Activated CD8-positive, alpha-beta T cell treated with anti-CD3 and anti-CD28 coated beads for 36 hours (primary cell): ENCODE measurements around the gene CTTNBP2NL. TPM values are rescaled to one million over a fixed set of nuclear protein-coding genes. Genes with fewer than 3 reads are reported as not detected.

Source experiments
- ATAC-seq: fragments of 200-7000 bp; cut with Tn5 transposase; one replicate; pipeline ENCODE4 v1.10.0; 2021; ENCODE audit warnings: mild to moderate bottlenecking, moderate library complexity
- CTCF ChIA-PET: fragments of 350-600 bp; sonication (Branson Sonifier 250); formaldehyde crosslinking; loops from one replicate; lab custom pipeline; 2021; ENCODE audit warnings: antibody characterized with exemption; lab: Charles Lee
- POLR2A ChIA-PET: fragments of 350-600 bp; sonication (Branson Sonifier 250); formaldehyde crosslinking; loops from one replicate; lab custom pipeline; 2021; ENCODE audit warnings: antibody characterized with exemption; lab: Charles Lee
- DNase-seq: peaks from one replicate; pipeline ENCODE4 v3.0.0-alpha.2; 2020
- H3K27ac Mint-ChIP-seq: one replicate; pipeline ENCODE4 v1.8.0; 2021; ENCODE audit warnings: mild to moderate bottlenecking, mixed read lengths
- H3K27me3 Mint-ChIP-seq: one replicate; pipeline ENCODE4 v1.8.0; 2021; ENCODE audit warnings: mixed read lengths
- H3K36me3 Mint-ChIP-seq: one replicate; pipeline ENCODE4 v1.8.0; 2021; ENCODE audit warnings: low read depth, mixed read lengths
- H3K4me1 Mint-ChIP-seq: one replicate; pipeline ENCODE4 v1.8.0; 2021; ENCODE audit warnings: low read depth, mixed read lengths
- H3K4me3 Mint-ChIP-seq: one replicate; pipeline ENCODE4 v1.8.0; 2021; ENCODE audit warnings: mild to moderate bottlenecking, moderate library complexity, mixed read lengths
- H3K9me3 Mint-ChIP-seq: one replicate; pipeline ENCODE4 v1.8.0; 2021; ENCODE audit warnings: mixed read lengths
- intact Hi-C: fragments of 100-400 bp; cut with micrococcal nuclease; formaldehyde crosslinking; loops from one replicate; pipeline ENCODE4 v1.10.0; 2022
- total RNA-seq, 2 experiments: library from RNA; stranded (reverse); gene quantifications; one replicate each; pipeline ENCODE4 v1.2.3, GENCODE V29; 2021
- TF ChIP-seq, protein P1 (sequence below): fragments of 200-600 bp; IDR thresholded peaks from one replicate; pipeline ENCODE4 v1.8.0; 2022; ENCODE audit warnings: antibody characterized with exemption, mild to moderate bottlenecking

Gene CTTNBP2NL
- total RNA-seq, 2 experiments from 2014 or later, result 1.1 to 1.7 TPM

DNA sequence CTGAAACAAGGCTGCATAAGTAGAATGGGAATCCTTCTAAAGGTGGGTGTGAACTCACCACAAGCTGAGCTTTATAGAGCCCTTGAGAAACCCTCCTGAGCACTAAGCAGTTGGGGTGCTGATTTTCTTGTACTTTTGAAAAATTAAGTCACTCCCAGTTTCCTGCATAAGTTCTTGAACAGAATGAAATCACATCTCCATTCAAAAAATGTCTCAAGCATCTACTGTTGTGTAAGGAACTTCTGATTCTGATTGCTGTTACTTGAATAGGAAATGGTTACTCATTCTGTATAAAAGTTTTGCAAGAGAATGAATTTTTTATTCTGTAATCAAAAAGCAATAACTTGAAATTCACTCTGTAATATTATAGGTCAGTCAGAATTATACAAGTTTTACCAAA, 61.9 kb downstream of the CTTNBP2NL start:
- peaks cover 4% of the 10 kb centered on the region for H3K27me3 Mint-ChIP-seq
- no peak for ATAC-seq
- H3K36me3 Mint-ChIP-seq, result no peaks in the 10 kb centered on the region
- H3K4me1 Mint-ChIP-seq, result no peaks in the 10 kb centered on the region
- intact Hi-C loops, result no loop called here
- DNase-seq, result no peak
- no peaks in the 10 kb centered on the region for H3K9me3 Mint-ChIP-seq
- no peak overlapping the region for H3K27ac Mint-ChIP-seq
- POLR2A ChIA-PET, result no interaction called here
- H3K4me3 Mint-ChIP-seq, result no peak overlapping the region
- TF ChIP-seq, protein P1, sequence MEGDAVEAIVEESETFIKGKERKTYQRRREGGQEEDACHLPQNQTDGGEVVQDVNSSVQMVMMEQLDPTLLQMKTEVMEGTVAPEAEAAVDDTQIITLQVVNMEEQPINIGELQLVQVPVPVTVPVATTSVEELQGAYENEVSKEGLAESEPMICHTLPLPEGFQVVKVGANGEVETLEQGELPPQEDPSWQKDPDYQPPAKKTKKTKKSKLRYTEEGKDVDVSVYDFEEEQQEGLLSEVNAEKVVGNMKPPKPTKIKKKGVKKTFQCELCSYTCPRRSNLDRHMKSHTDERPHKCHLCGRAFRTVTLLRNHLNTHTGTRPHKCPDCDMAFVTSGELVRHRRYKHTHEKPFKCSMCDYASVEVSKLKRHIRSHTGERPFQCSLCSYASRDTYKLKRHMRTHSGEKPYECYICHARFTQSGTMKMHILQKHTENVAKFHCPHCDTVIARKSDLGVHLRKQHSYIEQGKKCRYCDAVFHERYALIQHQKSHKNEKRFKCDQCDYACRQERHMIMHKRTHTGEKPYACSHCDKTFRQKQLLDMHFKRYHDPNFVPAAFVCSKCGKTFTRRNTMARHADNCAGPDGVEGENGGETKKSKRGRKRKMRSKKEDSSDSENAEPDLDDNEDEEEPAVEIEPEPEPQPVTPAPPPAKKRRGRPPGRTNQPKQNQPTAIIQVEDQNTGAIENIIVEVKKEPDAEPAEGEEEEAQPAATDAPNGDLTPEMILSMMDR, result no peak
- CTCF ChIA-PET, result interaction anchor here (0.9 to 2.7 kb wide), 5 partner anchors 8 to 88 kb away, joined by 3 to 17 read pairs (median 4); no protein-coding TSS in a partner anchor

DNA sequence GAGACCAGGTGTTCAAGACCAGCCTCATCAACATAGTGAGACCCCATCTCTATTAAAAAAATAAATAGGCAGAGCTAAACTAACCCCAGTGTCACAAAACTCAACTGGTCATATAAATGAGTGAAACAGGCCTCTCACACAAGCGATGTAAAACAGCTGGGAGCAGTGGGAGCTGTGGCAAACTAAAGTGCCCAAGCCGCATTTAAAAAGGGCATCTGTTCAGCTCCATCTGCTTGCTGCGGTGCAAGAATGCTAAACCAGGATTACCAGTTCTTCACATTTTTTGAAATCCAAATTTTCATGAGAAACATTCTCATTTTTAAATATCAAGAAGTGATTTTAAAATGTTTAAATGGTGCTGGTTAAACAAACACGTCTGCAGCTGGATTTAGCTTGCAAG, 62.7 kb downstream of the CTTNBP2NL start:
- Mint-ChIP-seq H3K9me3 (no peaks in the 10 kb centered on the region), H3K4me1 (no peaks in the 10 kb centered on the region), H3K27ac (no peak overlapping the region), H3K4me3 (no peak overlapping the region), H3K27me3 (peaks cover 5% of the 10 kb centered on the region), H3K36me3 (no peaks in the 10 kb centered on the region)
- TF ChIP-seq, protein P1, result no peak
- ChIA-PET CTCF (interaction anchor here (1.2 to 2.7 kb wide), 3 partner anchors 7 to 67 kb away, joined by 3 to 17 read pairs (median 5); no protein-coding TSS in a partner anchor), POLR2A (no interaction called here)
- intact Hi-C loops, result no loop called here
- DNase-seq (no peak), ATAC-seq (no peak)

DNA sequence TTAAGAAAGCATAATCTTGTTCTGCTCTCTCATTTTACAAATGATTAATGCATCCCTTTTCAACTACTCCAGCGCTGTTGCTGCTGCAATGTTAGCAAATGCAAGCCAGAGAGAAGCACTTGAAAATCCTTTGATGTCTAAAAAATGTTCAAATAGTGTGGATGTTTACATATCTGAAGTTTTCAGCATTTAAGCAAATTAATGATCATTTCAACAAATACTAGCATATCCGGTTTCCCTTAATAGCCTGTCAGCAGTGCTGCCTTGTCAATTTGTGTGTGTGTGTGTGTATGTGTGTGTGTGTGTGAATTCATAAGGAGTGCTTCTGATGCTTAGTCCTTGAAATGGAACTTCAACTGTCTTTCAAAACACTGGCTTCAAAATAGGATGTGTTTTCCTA, 64.6 kb downstream of the CTTNBP2NL start:
- POLR2A ChIA-PET, result no interaction called here
- CTCF ChIA-PET, result interaction anchor here (1.9 kb wide), 1 partner anchor 69 kb away, joined by 5 read pairs; no protein-coding TSS in a partner anchor
- peaks cover 11% of the 10 kb centered on the region for H3K27me3 Mint-ChIP-seq
- no peaks in the 10 kb centered on the region for H3K9me3 Mint-ChIP-seq
- ATAC-seq (no peak), DNase-seq (no peak)
- TF ChIP-seq, protein P1, result no peak
- H3K36me3 Mint-ChIP-seq, result no peaks in the 10 kb centered on the region
- intact Hi-C loops, result no loop called here
- H3K27ac Mint-ChIP-seq, result no peak overlapping the region
- peaks cover 2% of the 10 kb centered on the region for H3K4me1 Mint-ChIP-seq
- no peak overlapping the region for H3K4me3 Mint-ChIP-seq

DNA sequence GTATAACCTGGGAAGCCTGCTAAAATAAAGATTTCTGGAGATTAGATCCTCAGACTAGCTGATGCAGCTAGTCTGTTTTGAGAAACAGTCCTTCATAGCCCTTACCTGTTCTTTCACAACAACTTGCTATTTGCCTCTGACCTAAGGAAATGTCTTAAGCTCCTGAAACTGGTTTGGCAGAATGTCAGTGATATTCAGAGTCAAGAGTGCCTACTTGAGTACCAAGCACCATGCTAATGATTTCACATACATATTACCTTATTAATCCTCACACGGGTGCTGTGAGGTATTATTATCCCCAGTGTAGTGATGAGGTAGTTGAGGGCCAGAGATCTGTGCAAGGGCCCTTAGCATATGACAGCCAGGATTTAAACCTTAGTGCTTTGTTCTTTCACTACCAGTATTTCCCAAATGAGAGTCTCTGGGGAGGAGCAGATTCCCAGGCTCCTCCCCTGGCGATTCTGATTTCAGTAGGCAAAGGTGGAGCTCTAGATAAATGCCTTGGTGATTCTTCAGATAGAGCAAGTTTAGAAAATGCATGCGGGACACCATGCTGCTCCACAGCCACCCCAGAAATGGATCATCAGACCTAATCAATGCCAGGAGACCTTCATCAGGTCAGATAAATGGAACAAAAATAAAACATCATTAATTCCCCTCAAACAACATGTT, 65.3 kb downstream of the CTTNBP2NL start:
- ChIA-PET CTCF (no interaction called here), POLR2A (no interaction called here)
- TF ChIP-seq, protein P1, result no peak
- DNase-seq (no peak), ATAC-seq (no peak)
- H3K4me1 Mint-ChIP-seq, result peaks cover 9% of the 10 kb centered on the region
- H3K4me3 Mint-ChIP-seq, result no peak overlapping the region
- H3K36me3 Mint-ChIP-seq, result no peaks in the 10 kb centered on the region
- no peak overlapping the region for H3K27ac Mint-ChIP-seq
- H3K27me3 Mint-ChIP-seq, result peaks cover 12% of the 10 kb centered on the region
- H3K9me3 Mint-ChIP-seq, result no peaks in the 10 kb centered on the region
- intact Hi-C loops, result no loop called here

DNA sequence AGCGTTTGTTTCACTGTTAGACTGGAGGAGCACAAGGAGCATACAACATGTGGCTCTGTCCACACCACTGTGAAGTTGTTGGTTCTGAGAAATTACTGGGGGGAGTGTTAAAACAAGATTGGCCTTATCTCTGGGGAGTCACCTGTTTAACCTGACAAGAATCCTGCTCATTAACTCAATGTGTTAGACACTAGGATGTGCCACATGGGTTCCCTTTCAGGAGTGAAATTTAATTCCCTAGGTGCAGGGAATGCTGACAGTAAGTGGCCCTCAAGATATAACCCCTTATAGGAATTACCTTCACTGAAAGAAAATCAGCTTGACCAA, 66.9 kb downstream of the CTTNBP2NL start:
- POLR2A ChIA-PET, result interaction anchor here (1.1 kb wide), 1 partner anchor 72 kb away, joined by 3 read pairs; no protein-coding TSS in a partner anchor
- Mint-ChIP-seq H3K4me1 (peaks cover 9% of the 10 kb centered on the region), H3K36me3 (no peaks in the 10 kb centered on the region), H3K9me3 (no peaks in the 10 kb centered on the region), H3K4me3 (no peak overlapping the region), H3K27ac (no peak overlapping the region), H3K27me3 (peaks cover 16% of the 10 kb centered on the region)
- intact Hi-C loops, result no loop called here
- CTCF ChIA-PET, result interaction anchor here (1.0 to 6.6 kb wide), 2 partner anchors 39 to 70 kb away, joined by 3 to 122 read pairs; partner anchors contain the start of gene CTTNBP2NL
- no peak for DNase-seq
- ATAC-seq, result no peak
- TF ChIP-seq, protein P1, result no peak
